Stimulated activated effector memory CD8-positive, alpha-beta T cell treated with anti-CD3 and anti-CD28 coated beads, Interleukin-12 subunit alpha, Interleukin-12 subunit beta, amount 100 ng/mL, for 72 hours (primary cell): Measurements from ENCODE around the gene MAGEE1.

Experiments
- ATAC-seq: fragments of 150-1000 bp; cut with Tn5 transposase; 2 replicates; pipeline ENCODE4 v1.10.0; 2021
- DNase-seq, 2 donors: peaks; one replicate each; pipeline ENCODE4 v3.0.0; 2021 to 2022; ENCODE audit warnings: low spot score in 2 of 2
- H3K27ac Mint-ChIP-seq: one replicate; pipeline ENCODE4 v1.8.0; 2022; ENCODE audit warnings: mild to moderate bottlenecking, mixed read lengths
- H3K36me3 Mint-ChIP-seq: one replicate; pipeline ENCODE4 v1.8.0; 2022; ENCODE audit warnings: mild to moderate bottlenecking, mixed read lengths
- H3K4me1 Mint-ChIP-seq: one replicate; pipeline ENCODE4 v1.8.0; 2022; ENCODE audit warnings: mixed read lengths
- H3K4me3 Mint-ChIP-seq: one replicate; pipeline ENCODE4 v1.8.0; 2022; ENCODE audit warnings: mild to moderate bottlenecking, mixed read lengths
- H3K9me3 Mint-ChIP-seq: one replicate; pipeline ENCODE4 v1.8.0; 2022; ENCODE audit warnings: mixed read lengths

Gene MAGEE1

GRCh38 chrX:76427560-76428242 is at the start of gene MAGEE1:
TSS of gene MAGEE1 (plus strand) at chrX:76427710. CDS start at chrX:76427931, 221 bp downstream.
- Mint-ChIP-seq H3K36me3 (peaks cover 5% of the 10 kb centered on the region), H3K27ac (peak within 1 kb of the TSS; percentile 87), H3K9me3 (no peaks in the 10 kb centered on the region), H3K4me3 (peak within 1 kb of the TSS; percentile 86), H3K4me1 (peaks cover 25% of the 10 kb centered on the region)
- DNase-seq (peak; percentile 53 to 81), ATAC-seq (peak; percentile 88)

- Mint-ChIP-seq H3K9me3 (no peaks in the 10 kb centered on the region), H3K4me3 (no peak overlapping the region), H3K36me3 (no peaks in the 10 kb centered on the region), H3K4me1 (no peaks in the 10 kb centered on the region), H3K27ac (no peak overlapping the region)
- no peak for DNase-seq
- no peak for ATAC-seq
These were observed 28.5 kb upstream of the MAGEE1 start for GRCh38 chrX:76398970-76399369.

GRCh38 chrX:76407795-76408194 is 19.7 kb upstream of the MAGEE1 start:
- ATAC-seq: peak; percentile 53

GRCh38 chrX:76420237-76420636 is 7.3 kb upstream of the MAGEE1 start:
- H3K4me1 Mint-ChIP-seq: no peaks in the 10 kb centered on the region
- DNase-seq: no peak
- H3K36me3 Mint-ChIP-seq: no peaks in the 10 kb centered on the region
- no peak overlapping the region for H3K4me3 Mint-ChIP-seq
- H3K9me3 Mint-ChIP-seq: no peaks in the 10 kb centered on the region
- H3K27ac Mint-ChIP-seq: no peak overlapping the region
- ATAC-seq: no peak

More at GRCh38 chrX:76407795-76408194, 19.7 kb upstream of the MAGEE1 start:
- Mint-ChIP-seq H3K9me3 (no peaks in the 10 kb centered on the region), H3K4me1 (no peaks in the 10 kb centered on the region), H3K36me3 (no peaks in the 10 kb centered on the region), H3K27ac (no peak overlapping the region), H3K4me3 (no peak overlapping the region)
- DNase-seq: no peak

- Mint-ChIP-seq H3K4me1 (peaks cover 33% of the 10 kb centered on the region), H3K9me3 (no peaks in the 10 kb centered on the region), H3K4me3 (peak overlapping the region; percentile 86), H3K27ac (peak overlapping the region; percentile 87), H3K36me3 (peaks cover 5% of the 10 kb centered on the region)
- DNase-seq (peak; percentile 3 to 66), ATAC-seq (peak; percentile 73)
These were observed 977 bp downstream of the MAGEE1 start for GRCh38 chrX:76428243-76429130.

GRCh38 chrX:76433219-76433618 is 5.7 kb downstream of the MAGEE1 start:
- Mint-ChIP-seq H3K4me3 (no peak overlapping the region), H3K4me1 (peaks cover 50% of the 10 kb centered on the region), H3K27ac (no peak overlapping the region), H3K9me3 (no peaks in the 10 kb centered on the region), H3K36me3 (no peaks in the 10 kb centered on the region)
- DNase-seq: no peak
- peak; percentile 74 for ATAC-seq

- H3K27ac Mint-ChIP-seq: peak overlapping the region; percentile 24
- no peaks in the 10 kb centered on the region for H3K9me3 Mint-ChIP-seq
These were observed 6.7 kb downstream of the MAGEE1 start for GRCh38 chrX:76434103-76434741.

GRCh38 chrX:76439188-76439587 is 11.7 kb downstream of the MAGEE1 start:
- H3K9me3 Mint-ChIP-seq: peaks cover 8% of the 10 kb centered on the region
- ATAC-seq (no peak), DNase-seq (no peak)
- H3K4me3 Mint-ChIP-seq: no peak overlapping the region
- no peak overlapping the region for H3K27ac Mint-ChIP-seq
- peaks cover 15% of the 10 kb centered on the region for H3K4me1 Mint-ChIP-seq
- H3K36me3 Mint-ChIP-seq: no peaks in the 10 kb centered on the region

More at GRCh38 chrX:76434103-76434741, 6.7 kb downstream of the MAGEE1 start:
- Mint-ChIP-seq H3K4me3 (no peak overlapping the region), H3K36me3 (no peaks in the 10 kb centered on the region), H3K4me1 (peaks cover 55% of the 10 kb centered on the region)
- DNase-seq (no peak), ATAC-seq (no peak)

GRCh38 chrX:76453737-76454406 is 26.4 kb downstream of the MAGEE1 start:
- no peak for DNase-seq
- no peak for ATAC-seq
- H3K4me3 Mint-ChIP-seq: no peak overlapping the region
- no peaks in the 10 kb centered on the region for H3K36me3 Mint-ChIP-seq
- H3K27ac Mint-ChIP-seq: no peak overlapping the region
- H3K9me3 Mint-ChIP-seq: no peaks in the 10 kb centered on the region
- no peaks in the 10 kb centered on the region for H3K4me1 Mint-ChIP-seq

- no peak overlapping the region for H3K4me3 Mint-ChIP-seq
- H3K36me3 Mint-ChIP-seq: no peaks in the 10 kb centered on the region
- no peaks in the 10 kb centered on the region for H3K9me3 Mint-ChIP-seq
- no peak for DNase-seq
- no peak overlapping the region for H3K27ac Mint-ChIP-seq
- ATAC-seq: no peak
- no peaks in the 10 kb centered on the region for H3K4me1 Mint-ChIP-seq
These were observed 27.0 kb downstream of the MAGEE1 start for GRCh38 chrX:76454456-76454927.

- Mint-ChIP-seq H3K36me3 (no peaks in the 10 kb centered on the region), H3K4me3 (no peak overlapping the region), H3K4me1 (no peaks in the 10 kb centered on the region), H3K27ac (no peak overlapping the region), H3K9me3 (peaks cover 6% of the 10 kb centered on the region)
- ATAC-seq: no peak
- no peak for DNase-seq
These were observed 49.8 kb downstream of the MAGEE1 start for GRCh38 chrX:76477353-76477752.
